H1 (cell line): ENCODE data around the gene PKNOX1.
"Not testable (repeated sequence)": the region's sequence is repeated elsewhere in the genome, so short reads cannot be mapped to it uniquely, and the experiment has no call there.

Experiments used
- CEBPB ChIP-seq: IDR thresholded peaks from 2 replicates; pipeline ENCODE4 v1.6.1; 2012; ENCODE audit warnings: low read depth, low read length
- CHD1 ChIP-seq: IDR thresholded peaks from 2 replicates; pipeline ENCODE4 v1.6.1; 2012; ENCODE audit warnings: low read depth, low read length, improper control_type of control experiment
- CREB1 ChIP-seq: IDR thresholded peaks from 2 replicates; pipeline ENCODE4 v1.6.1; 2012; ENCODE audit warnings: inconsistent platforms
- CTCF ChIP-seq, 3 experiments: IDR thresholded peaks; 1 replicate in 2 of 3; 2 replicates in 1 of 3; pipeline versions ENCODE4 v1.5.1 to v1.6.1; 2011; ENCODE audit warnings: low read length in 3 of 3, mild to moderate bottlenecking in 3 of 3, inconsistent platforms in 2 of 3, low read depth in 1 of 3, moderate library complexity in 1 of 3; ENCODE audit not compliant: insufficient read depth in 1 of 3; ENCODE audit errors: control extremely low read depth in 1 of 3
- POLR2A ChIP-seq, 2 experiments: IDR thresholded peaks; 1 replicate in 1 of 2; 2 replicates in 1 of 2; pipeline ENCODE4 v1.6.1; 2011; ENCODE audit warnings: low read depth in 2 of 2, low read length in 2 of 2, mild to moderate bottlenecking in 2 of 2; ENCODE audit errors: control extremely low read depth in 1 of 2
- POLR2AphosphoS5 ChIP-seq: IDR thresholded peaks from 2 replicates; pipeline ENCODE4 v1.6.1; 2011; ENCODE audit warnings: low read depth, low read length
- RAD21 ChIP-seq, 2 experiments: IDR thresholded peaks in 1 of 2; conservative IDR thresholded peaks in 1 of 2; 2 replicates each; pipeline ENCODE4 v1.6.1; 2011; ENCODE audit warnings: low read depth in 2 of 2, low read length in 2 of 2, improper control_type of control experiment in 1 of 2, inconsistent platforms in 1 of 2, mild to moderate bottlenecking in 1 of 2, moderate library complexity in 1 of 2
- RFX5 ChIP-seq: IDR thresholded peaks from 2 replicates; pipeline ENCODE4 v1.6.1; 2011; ENCODE audit warnings: low read depth, low read length, improper control_type of control experiment, borderline replicate concordance
- SUZ12 ChIP-seq: fragments of 200-600 bp; sonication (generic); IDR thresholded peaks from 2 replicates; pipeline ENCODE4 v1.6.1; 2012; ENCODE audit warnings: mild to moderate bottlenecking, inconsistent platforms, low read length, moderate library complexity, mixed read lengths

- not testable (repeated sequence) for TF ChIP-seq POLR2AphosphoS5; CTCF (IDR thresholded peaks at IDR 0.05; ENCODE audit: control extremely low read depth in 1 of 3, insufficient read depth in 1 of 3, low read depth in 1 of 3, low read length in 3 of 3); RFX5; POLR2A (IDR thresholded peaks at IDR 0.05; ENCODE audit: control extremely low read depth in 1 of 2, low read depth in 2 of 2, low read length in 2 of 2); CREB1; CHD1; SUZ12; CEBPB; RAD21 (IDR thresholded peaks at IDR 0.05 in 1 of 2, conservative IDR thresholded peaks at IDR 0.05 in 1 of 2; ENCODE audit: low read depth in 2 of 2, low read length in 2 of 2)
These were observed 38.0 kb upstream of the PKNOX1 start for GRCh38 chr21:42936360-42936759.
